K562 (cell line): ENCODE results near the gene RABGAP1L. TPM values are rescaled to one million over a fixed set of nuclear protein-coding genes. Genes with fewer than 3 reads are reported as not detected.

Experiments
- ATAC-seq: fragments of 200-7000 bp; cut with Tn5 transposase; 3 replicates; pipeline ENCODE4 v1.9.1; 2020; ENCODE audit warnings: moderate library complexity
- BruUV-seq: library from RNA; stranded (reverse); fragments of 400-500 nt; replicated peaks from 2 replicates; lab custom pipeline; 2021; lab: Mats Ljungman, UMichigan
- CTCF ChIA-PET: fragments of 300-600 bp; formaldehyde crosslinking; extraction: SDS; loops from one replicate; lab custom pipeline; 2021; ENCODE audit warnings: low intra/inter-chr PET ratio; lab: Yijun Ruan, JAX
- POLR2A ChIA-PET: fragments of 300-600, 350-650 bp; sonication (Branson Sonifier 250); formaldehyde crosslinking; extraction: SDS; loops from one replicate; lab custom pipeline; 2021; ENCODE audit warnings: antibody characterized with exemption, inconsistent platforms; lab: Yijun Ruan, JAX
- DNase-seq, 4 experiments: peaks; one replicate each; pipeline versions ENCODE4 v3.0.0 to v3.0.0-alpha.2; 2011 to 2018; ENCODE audit warnings: low spot score in 3 of 4, mixed read lengths in 3 of 4; ENCODE audit errors: extremely low read depth in 1 of 4
- FAIRE-seq: peaks from 2 replicates; lab custom pipeline; 2011; peaks lifted over from hg19 to GRCh38; lab: Jason Lieb, UNC
- H2AFZ ChIP-seq: 2 replicates; pipeline ENCODE4 v1.6.0; 2011; ENCODE audit warnings: low read depth, low read length, control low read depth, inconsistent platforms
- H3K27ac ChIP-seq: fragments of 200-600 bp; 3 replicates; pipeline ENCODE4 v1.8.0; 2011; ENCODE audit warnings: low read depth, mild to moderate bottlenecking, control low read depth, inconsistent platforms, low read length, moderate library complexity, mixed read lengths; ENCODE audit errors: extremely low read depth
- H3K27me3 ChIP-seq, 2 experiments: fragments of 300-600 bp in 1 of 2; 2 replicates in 1 of 2; 3 replicates in 1 of 2; pipeline versions ENCODE4 v1.6.0 to v1.8.0; 2011; ENCODE audit warnings: inconsistent platforms in 2 of 2, low read length in 2 of 2, mild to moderate bottlenecking in 1 of 2, mixed read lengths in 1 of 2, moderate library complexity in 1 of 2; ENCODE audit not compliant: control insufficient read depth in 2 of 2, insufficient read depth in 2 of 2
- H3K36me3 ChIP-seq: fragments of 300-600 bp; 3 replicates; pipeline ENCODE4 v1.8.0; 2011; ENCODE audit warnings: mild to moderate bottlenecking, low read length, inconsistent platforms; ENCODE audit not compliant: control insufficient read depth, insufficient read depth
- H3K4me1 ChIP-seq, 2 experiments: fragments of 200-600 bp in 1 of 2; replicated peaks in 1 of 2; 2 replicates in 1 of 2; 3 replicates in 1 of 2; pipeline versions ENCODE4 v1.5.1 to v1.8.0; 2011; ENCODE audit warnings: inconsistent platforms in 2 of 2, low read length in 2 of 2, mild to moderate bottlenecking in 1 of 2, mixed read lengths in 1 of 2, moderate library complexity in 1 of 2; ENCODE audit not compliant: control insufficient read depth in 2 of 2, insufficient read depth in 2 of 2
- H3K4me2 ChIP-seq: 2 replicates; pipeline ENCODE4 v1.6.1; 2011; ENCODE audit warnings: low read length, control low read depth, inconsistent platforms, mixed read lengths; ENCODE audit not compliant: insufficient read depth
- H3K4me3 ChIP-seq: fragments of 200-600 bp; sonication (generic), shearing (Covaris generic); 2 replicates; pipeline ENCODE4 v1.5.1; 2016; ENCODE audit warnings: control low read depth, inconsistent platforms
- H3K79me2 ChIP-seq: fragments of 200-600 bp; 3 replicates; pipeline ENCODE4 v1.8.0; 2011; ENCODE audit warnings: low read length, inconsistent platforms; ENCODE audit not compliant: control insufficient read depth, insufficient read depth
- H3K9ac ChIP-seq, 2 experiments: 2 replicates each; pipeline versions ENCODE4 v1.6.0 to v1.6.1; 2011; ENCODE audit warnings: low read depth in 2 of 2, low read length in 2 of 2, control low read depth in 1 of 2, inconsistent platforms in 1 of 2, mild to moderate bottlenecking in 1 of 2, mixed read lengths in 1 of 2; ENCODE audit not compliant: insufficient read depth in 1 of 2
- H3K9me1 ChIP-seq: one replicate; pipeline ENCODE4 v1.6.0; 2011; ENCODE audit warnings: inconsistent platforms, mild to moderate bottlenecking, low read length, moderate library complexity; ENCODE audit not compliant: control insufficient read depth, insufficient read depth
- H3K9me3 ChIP-seq: replicated peaks from 2 replicates; pipeline ENCODE4 v1.5.1; 2011; ENCODE audit warnings: low read depth, low read length, inconsistent platforms; ENCODE audit not compliant: control insufficient read depth, insufficient read depth
- H4K20me1 ChIP-seq: replicated peaks from 2 replicates; pipeline ENCODE4 v1.6.1; 2011; ENCODE audit warnings: low read length, inconsistent platforms, mixed read lengths; ENCODE audit not compliant: control insufficient read depth, insufficient read depth
- ATF7 ChIP-seq: fragments of 450-650 bp; IDR thresholded peaks from 2 replicates; pipeline ENCODE4 v1.7.1; 2014; ENCODE audit warnings: mild to moderate bottlenecking, moderate library complexity
- FUS ChIP-seq: fragments of 200-400 bp; formaldehyde crosslinking; optimal IDR thresholded peaks from 2 replicates; pipeline ENCODE3; 2017; ENCODE audit warnings: low read depth, low read length
- KLF16 ChIP-seq: IDR thresholded peaks from 2 replicates; pipeline ENCODE4 v1.6.1; 2016; ENCODE audit warnings: antibody characterized with exemption
- MXI1 ChIP-seq: IDR thresholded peaks from 2 replicates; pipeline ENCODE4 v1.6.1; 2011; ENCODE audit warnings: low read depth, mild to moderate bottlenecking, improper control_type of control experiment, low read length
- MYC ChIP-seq, 2 experiments: fragments of 250-450 bp in 1 of 2; sonication (Bioruptor Pico) in 1 of 2; IDR thresholded peaks; 2 replicates each; pipeline versions ENCODE4 v1.5.1 to v1.6.1; 2012 to 2021; ENCODE audit warnings: low read depth in 2 of 2, borderline replicate concordance in 1 of 2, improper control_type of control experiment in 1 of 2, low read length in 1 of 2, mild to moderate bottlenecking in 1 of 2, moderate library complexity in 1 of 2
- PHB ChIP-seq: fragments of 250-450 bp; sonication (Bioruptor Pico); IDR thresholded peaks from 2 replicates; pipeline ENCODE4 v1.5.0; 2021
- RBFOX2 ChIP-seq: fragments of 200-400 bp; formaldehyde crosslinking; IDR thresholded peaks from 2 replicates; pipeline ENCODE4 v1.6.1; 2017; ENCODE audit warnings: low read depth, mild to moderate bottlenecking, low read length, moderate library complexity
- RBM39 ChIP-seq: fragments of 200-400 bp; formaldehyde crosslinking; optimal IDR thresholded peaks from 2 replicates; pipeline ENCODE3; 2018; ENCODE audit warnings: low read depth, low read length
- ZNF408 ChIP-seq: fragments of 250-450 bp; sonication (Bioruptor Pico); IDR thresholded peaks from 2 replicates; pipeline ENCODE4 v1.4.0; 2020; ENCODE audit warnings: low read depth, mild to moderate bottlenecking, moderate library complexity
- ZNF41 ChIP-seq: fragments of 250-450 bp; sonication (Bioruptor Pico); conservative IDR thresholded peaks from 2 replicates; pipeline ENCODE4 v1.4.0; 2020; ENCODE audit warnings: mild to moderate bottlenecking
- WGBS: fragments of 100-300 bp; shearing (Covaris generic); methylation state at CpG from one replicate; pipeline ENCODE4 v1.1.6; 2016; ENCODE audit warnings: low coverage, mixed read lengths; ENCODE audit not compliant: insufficient coverage; ENCODE audit errors: missing lambda C conversion rate; 5-methylcytosine and 5-hydroxymethylcytosine counted together
- in situ Hi-C: fragments of 300-500 bp; cut with MboI; formaldehyde crosslinking; loops from 4 replicates; pipeline ENCODE4 v1.15.0; 2018; ENCODE audit warnings: inconsistent platforms, mixed read lengths
- intact Hi-C: fragments of 100-400 bp; cut with micrococcal nuclease; formaldehyde crosslinking; loops from 2 replicates; pipeline ENCODE4 v1.14.2; 2022
- polyA plus RNA-seq, 8 experiments: library from polyadenylated mRNA; depleted of rRNA in 4 of 8; stranded (reverse) in 5 of 8; unstranded in 3 of 8; fragments of >200 nt; fragmentation: Nextera tagmentation in 2 of 8; fragmentation: Illumina TruSeq in 1 of 8; extraction: Ambion mirVana in 2 of 8; extraction: Trizol in 1 of 8; gene quantifications; 2 replicates each; pipeline versions ENCODE4 v1.2.1 to v1.2.3, GENCODE V29; 2011 to 2014; ENCODE audit warnings: inconsistent platforms in 1 of 8, missing spikeins in 1 of 8
- total RNA-seq, 7 experiments: library from RNA; depleted of rRNA in 6 of 7; stranded (reverse); fragments of >200 nt in 6 of 7; fragmentation: Illumina TruSeq in 2 of 7; extraction: Trizol in 2 of 7; gene quantifications; 2 replicates each; pipeline versions ENCODE4 v1.2.1 to v1.2.3, GENCODE V29; 2011 to 2021; ENCODE audit warnings: low replicate concordance in 1 of 7
- TF ChIP-seq, protein P1 (sequence below): fragments of 450-650 bp; IDR thresholded peaks from 2 replicates; pipeline ENCODE4 v1.6.1; 2016; ENCODE audit warnings: mild to moderate bottlenecking
- TF ChIP-seq, protein P2 (sequence below): fragments of 450-650 bp; formaldehyde crosslinking; IDR thresholded peaks from 2 replicates; pipeline ENCODE4 v1.4.0; 2020; ENCODE audit warnings: mild to moderate bottlenecking, mixed read lengths

RABGAP1L gene
- total and polyA plus RNA-seq, 9 of the 15 experiments (the other 6 are each of a cell fraction or from before 2014, with no cell fraction given), result 16.5 to 44.9 (median 26.7) TPM

DNA sequence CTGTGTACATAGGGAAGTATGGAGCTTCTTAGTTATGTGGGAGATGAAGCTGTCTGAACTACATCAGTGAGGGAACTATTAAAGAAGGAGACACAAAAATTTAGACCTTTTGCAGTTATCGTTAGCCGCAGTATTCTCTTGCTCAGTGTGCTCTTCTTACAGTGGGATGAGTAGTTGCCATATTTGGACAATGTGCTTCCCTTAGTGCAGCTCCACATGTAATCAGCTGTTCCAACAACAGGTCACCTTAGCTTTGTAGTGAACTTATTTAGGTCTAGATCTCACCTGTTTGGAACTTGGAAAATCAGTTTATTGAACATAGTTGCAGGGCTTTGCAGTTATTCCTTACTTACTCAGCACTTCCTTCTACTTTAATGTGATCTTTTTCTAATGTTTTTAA is 306.5 kb downstream of the RABGAP1L start:
- in situ Hi-C loops, result no loop called here
- H3K9me1 ChIP-seq, result no peaks in the 10 kb centered on the region
- no peak overlapping the region for H3K9ac ChIP-seq
- TF ChIP-seq, protein P1, sequence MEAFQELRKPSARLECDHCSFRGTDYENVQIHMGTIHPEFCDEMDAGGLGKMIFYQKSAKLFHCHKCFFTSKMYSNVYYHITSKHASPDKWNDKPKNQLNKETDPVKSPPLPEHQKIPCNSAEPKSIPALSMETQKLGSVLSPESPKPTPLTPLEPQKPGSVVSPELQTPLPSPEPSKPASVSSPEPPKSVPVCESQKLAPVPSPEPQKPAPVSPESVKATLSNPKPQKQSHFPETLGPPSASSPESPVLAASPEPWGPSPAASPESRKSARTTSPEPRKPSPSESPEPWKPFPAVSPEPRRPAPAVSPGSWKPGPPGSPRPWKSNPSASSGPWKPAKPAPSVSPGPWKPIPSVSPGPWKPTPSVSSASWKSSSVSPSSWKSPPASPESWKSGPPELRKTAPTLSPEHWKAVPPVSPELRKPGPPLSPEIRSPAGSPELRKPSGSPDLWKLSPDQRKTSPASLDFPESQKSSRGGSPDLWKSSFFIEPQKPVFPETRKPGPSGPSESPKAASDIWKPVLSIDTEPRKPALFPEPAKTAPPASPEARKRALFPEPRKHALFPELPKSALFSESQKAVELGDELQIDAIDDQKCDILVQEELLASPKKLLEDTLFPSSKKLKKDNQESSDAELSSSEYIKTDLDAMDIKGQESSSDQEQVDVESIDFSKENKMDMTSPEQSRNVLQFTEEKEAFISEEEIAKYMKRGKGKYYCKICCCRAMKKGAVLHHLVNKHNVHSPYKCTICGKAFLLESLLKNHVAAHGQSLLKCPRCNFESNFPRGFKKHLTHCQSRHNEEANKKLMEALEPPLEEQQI, result no peak
- no peak for TF ChIP-seq ZNF41 (CRISPR knock-in tag)
- TF ChIP-seq KLF16, result no peak
- TF ChIP-seq ATF7, result no peak
- TF ChIP-seq, protein P2, sequence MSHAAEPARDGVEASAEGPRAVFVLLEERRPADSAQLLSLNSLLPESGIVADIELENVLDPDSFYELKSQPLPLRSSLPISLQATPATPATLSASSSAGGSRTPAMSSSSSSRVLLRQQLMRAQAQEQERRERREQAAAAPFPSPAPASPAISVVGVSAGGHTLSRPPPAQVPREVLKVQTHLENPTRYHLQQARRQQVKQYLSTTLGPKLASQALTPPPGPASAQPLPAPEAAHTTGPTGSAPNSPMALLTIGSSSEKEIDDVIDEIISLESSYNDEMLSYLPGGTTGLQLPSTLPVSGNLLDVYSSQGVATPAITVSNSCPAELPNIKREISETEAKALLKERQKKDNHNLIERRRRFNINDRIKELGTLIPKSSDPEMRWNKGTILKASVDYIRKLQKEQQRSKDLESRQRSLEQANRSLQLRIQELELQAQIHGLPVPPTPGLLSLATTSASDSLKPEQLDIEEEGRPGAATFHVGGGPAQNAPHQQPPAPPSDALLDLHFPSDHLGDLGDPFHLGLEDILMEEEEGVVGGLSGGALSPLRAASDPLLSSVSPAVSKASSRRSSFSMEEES (CRISPR knock-in tag), result no peak
- TF ChIP-seq RBFOX2, result no peak
- TF ChIP-seq RBM39, result no peak
- no peak for TF ChIP-seq FUS
- TF ChIP-seq MXI1, result no peak
- TF ChIP-seq MYC (IDR thresholded peaks at IDR 0.05; ENCODE audit: low read depth, low read length), result no peak
- no peak for TF ChIP-seq MYC (CRISPR knock-in tag; IDR thresholded peaks at IDR 0.05; ENCODE audit: borderline replicate concordance, low read depth)
- TF ChIP-seq PHB (CRISPR knock-in tag), result no peak
- TF ChIP-seq ZNF408, result no peak
- TF ChIP-seq, all 486 proteins: peak for 0
- FAIRE-seq, result peak; percentile 56
- Histone ChIP-seq H3K4me3 (no peak overlapping the region), H3K27me3 (no peaks in the 10 kb centered on the region), H3K9me3 (no peaks in the 10 kb centered on the region), H3K79me2 (no peaks in the 10 kb centered on the region), H3K36me3 (no peaks in the 10 kb centered on the region), H3K4me1 (no peaks in the 10 kb centered on the region), H4K20me1 (no peaks in the 10 kb centered on the region), H3K27ac (no peak overlapping the region), H3K4me2 (no peak overlapping the region), H2AFZ (no peak overlapping the region)
- ChIA-PET POLR2A (interaction anchor here (1.4 kb wide), 1 partner anchor 16 kb away, joined by 4 read pairs; no protein-coding TSS in a partner anchor), CTCF (interaction anchor here (0.6 kb wide), 1 partner anchor 1246 kb away, joined by 3 read pairs; no protein-coding TSS in a partner anchor)
- intact Hi-C loops, result loop anchor here (5.0 kb wide), 1 partner anchor 204 kb away; no protein-coding TSS in a partner anchor
- DNase-seq, result no peak
- BruUV-seq, result no TSS peak
- WGBS, result 77% methylated on average over 2 of the region's 2 CpGs
- no peak; the same call in 2 of the 3 replicates for ATAC-seq
